Stimulated activated CD8-positive, alpha-beta memory T cell treated with anti-CD3 and anti-CD28 coated beads, Interleukin-12 subunit alpha, Interleukin-12 subunit beta, amount 100 ng/mL, for 4 hours (primary cell): ENCODE data around the gene CASKIN2.

Source experiments
- DNase-seq: peaks from one replicate; pipeline ENCODE4 v3.0.0-alpha.2; 2020; ENCODE audit warnings: low read depth

Gene CASKIN2

DNA sequence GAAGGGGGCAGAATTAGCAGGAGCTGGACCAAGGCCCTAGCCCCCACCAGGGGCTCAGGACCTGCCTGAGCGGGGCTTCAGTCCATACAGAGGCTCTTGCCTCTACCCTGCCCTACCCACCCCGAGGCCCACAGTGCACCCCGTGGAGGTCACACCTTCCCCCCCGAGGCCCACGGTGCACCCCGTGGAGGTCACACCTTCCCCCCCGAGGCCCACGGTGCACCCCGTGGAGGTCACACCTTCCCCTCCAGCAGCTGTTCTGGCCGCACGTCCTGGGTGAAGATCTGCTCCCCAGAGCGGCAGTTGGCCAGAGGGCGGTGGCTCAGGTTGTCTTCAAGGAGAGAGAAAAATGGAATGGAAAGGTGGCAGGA is 11.4 kb downstream of the CASKIN2 start:
- no peak for DNase-seq

DNA sequence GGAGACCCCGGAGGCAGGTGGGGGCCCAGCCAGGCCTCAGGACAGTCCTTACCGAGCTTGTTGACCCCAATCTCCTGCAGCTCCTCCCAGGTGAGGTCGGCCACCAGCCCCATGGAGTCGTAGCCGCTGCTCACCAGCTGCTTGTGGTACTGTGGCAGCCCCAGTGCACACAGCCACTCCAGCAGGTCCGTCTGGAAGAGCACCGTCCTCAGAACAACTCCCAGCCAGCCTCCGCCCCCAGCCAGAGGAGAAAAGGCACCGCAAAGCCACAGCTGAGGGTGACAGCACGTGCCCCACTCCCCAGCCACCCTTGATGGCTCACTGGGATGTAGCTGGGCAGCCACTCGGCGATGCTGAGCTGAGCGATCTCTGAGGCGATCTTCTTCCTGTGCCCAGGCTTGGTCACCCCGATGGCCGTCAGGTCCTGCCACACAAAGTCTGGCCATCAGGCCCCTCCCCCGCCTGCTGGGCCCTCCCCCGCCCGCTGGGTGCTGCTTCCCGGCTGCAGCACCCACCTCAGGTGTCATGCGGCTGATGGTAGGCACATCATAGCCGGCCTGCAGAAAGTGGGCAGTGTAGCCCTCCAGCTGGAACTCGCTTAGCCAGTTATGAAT is 11.9 kb downstream of the CASKIN2 start:
- no peak for DNase-seq

DNA sequence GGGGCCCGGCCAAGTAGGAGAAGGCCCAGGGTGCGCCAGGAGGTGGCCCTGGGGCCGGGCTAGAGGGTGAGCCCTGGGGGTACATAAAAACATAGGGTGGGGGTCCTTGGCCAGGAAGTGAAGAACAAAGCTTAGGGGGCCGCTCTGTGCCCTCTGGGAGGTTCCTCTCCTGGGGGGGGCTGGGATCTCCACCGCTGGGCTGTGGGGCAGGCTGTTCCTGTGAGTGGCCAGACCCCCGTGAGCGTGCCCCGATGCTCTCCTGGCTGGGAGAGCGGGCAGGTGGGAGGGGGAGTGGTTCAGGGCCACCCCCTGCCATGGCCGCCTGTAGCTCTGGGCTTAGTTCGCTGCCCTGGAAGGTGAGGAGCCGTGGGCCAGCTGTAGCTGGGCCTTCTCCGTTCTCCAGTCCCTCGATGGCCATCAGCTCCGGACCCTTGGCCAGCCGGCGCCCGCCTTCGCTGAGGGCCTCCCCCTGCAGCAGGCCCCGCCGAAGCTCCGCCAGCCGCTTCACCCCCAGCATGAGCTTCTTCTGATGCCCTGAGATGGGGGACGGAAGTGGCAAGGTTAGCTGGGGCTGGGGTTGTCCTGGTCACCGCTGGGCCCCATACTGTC is 12.5 kb downstream of the CASKIN2 start:
- DNase-seq, result no peak

DNA sequence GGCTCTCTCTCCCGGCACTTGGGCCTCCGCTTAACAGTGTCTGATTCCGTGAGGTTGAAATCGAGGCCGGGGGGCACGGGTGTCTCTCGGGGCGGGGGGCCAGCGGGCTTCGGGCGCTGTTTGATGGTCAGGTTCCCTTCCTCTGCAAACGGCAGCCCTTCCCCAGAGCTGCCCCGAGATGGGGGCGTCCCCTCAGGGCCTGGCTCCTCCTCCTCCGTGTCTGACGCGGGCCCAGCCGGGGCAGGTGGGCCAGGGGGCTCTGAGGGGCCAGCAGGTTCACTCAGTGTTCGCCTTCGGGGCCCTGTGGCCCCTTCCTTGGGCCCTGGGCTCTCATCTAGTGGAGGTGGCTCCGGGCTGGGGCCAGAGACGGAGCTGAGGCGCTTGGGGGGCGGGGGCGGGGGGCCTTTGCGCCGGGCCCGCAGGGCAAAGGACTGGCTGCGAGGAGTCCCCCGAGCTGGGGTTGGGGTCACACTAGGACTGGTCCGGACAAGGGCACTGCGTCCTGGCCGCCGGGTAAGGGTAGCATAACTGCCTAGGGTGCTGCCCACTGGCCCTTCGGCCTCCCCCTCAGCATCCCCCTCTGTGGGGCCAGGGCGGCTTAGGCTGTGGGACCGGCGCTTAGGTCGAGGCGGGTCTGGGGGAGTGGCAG is 13.1 kb downstream of the CASKIN2 start:
- DNase-seq, result no peak

DNA sequence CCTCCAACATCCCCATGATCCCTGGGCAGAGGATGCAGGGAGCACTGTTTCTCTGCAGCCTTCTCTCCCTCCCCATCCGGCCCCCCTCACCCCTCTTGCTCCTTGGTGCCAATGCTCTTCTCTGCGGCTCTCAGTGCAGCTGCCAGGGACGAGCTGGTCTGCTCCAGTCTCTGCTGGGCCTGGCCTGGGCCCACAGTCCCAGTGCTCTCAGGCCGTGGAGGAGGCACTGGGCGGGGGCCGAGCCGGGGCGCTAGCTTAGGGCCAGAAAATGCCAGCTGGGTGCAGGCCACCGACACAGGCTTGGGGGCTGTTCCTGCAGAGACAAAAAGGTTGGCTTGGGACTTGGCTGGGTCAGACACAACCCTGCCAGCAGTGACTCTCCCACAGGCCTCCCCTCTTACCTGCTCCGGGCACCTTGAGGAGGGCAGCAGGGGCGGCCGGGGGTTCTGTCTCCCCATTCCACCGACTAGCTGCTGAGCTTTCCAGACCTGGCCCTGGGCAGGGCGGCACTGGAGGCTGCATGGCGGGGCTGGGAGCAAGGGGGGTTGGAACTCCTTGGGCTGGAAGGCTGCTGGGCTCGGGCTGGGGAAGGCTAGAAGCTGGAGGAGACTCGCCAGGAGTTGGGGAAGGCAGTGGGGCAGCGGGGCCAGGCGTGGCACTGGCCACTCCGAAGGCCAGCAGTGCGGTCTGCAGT is 13.8 kb downstream of the CASKIN2 start:
- no peak for DNase-seq

DNA sequence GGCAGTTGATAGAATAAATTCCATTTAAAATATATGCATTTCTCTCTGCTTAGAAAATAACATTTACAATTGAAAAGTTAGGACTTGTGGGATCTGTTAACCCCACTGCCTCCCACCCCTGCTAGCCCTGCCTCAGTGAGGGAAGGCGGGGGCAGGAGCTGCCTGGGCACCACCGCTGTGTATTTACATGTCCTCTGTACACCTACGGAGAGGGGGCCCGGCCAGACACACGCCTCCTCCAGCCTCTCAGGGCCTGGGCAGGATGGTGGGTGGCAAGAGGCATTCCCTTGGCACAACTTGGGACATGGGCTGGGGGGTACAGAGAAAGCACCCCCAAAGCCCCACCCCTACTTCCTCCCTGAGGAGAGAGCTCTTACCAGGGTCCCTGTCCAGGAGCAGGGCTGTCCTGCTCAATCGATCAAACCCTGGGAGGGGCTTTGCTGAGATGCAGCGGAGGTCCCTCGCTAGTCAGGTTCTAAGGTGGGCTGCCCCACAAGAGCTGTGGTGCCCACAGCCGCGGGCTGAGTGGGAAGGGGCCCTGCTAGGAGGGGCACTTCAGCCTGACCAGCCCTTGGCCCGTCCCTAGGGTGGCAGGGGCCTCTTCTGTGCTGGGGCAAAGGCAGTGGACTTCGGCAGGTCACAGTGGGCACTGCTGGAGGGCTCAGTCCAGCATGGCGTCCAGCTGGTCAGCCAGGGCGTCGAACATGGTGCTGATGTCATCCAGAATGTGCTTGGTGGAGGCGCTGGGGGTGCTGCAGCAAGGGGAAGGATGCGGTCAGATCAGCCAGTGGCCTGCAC is 14.7 kb downstream of the CASKIN2 start:
- no peak for DNase-seq

DNA sequence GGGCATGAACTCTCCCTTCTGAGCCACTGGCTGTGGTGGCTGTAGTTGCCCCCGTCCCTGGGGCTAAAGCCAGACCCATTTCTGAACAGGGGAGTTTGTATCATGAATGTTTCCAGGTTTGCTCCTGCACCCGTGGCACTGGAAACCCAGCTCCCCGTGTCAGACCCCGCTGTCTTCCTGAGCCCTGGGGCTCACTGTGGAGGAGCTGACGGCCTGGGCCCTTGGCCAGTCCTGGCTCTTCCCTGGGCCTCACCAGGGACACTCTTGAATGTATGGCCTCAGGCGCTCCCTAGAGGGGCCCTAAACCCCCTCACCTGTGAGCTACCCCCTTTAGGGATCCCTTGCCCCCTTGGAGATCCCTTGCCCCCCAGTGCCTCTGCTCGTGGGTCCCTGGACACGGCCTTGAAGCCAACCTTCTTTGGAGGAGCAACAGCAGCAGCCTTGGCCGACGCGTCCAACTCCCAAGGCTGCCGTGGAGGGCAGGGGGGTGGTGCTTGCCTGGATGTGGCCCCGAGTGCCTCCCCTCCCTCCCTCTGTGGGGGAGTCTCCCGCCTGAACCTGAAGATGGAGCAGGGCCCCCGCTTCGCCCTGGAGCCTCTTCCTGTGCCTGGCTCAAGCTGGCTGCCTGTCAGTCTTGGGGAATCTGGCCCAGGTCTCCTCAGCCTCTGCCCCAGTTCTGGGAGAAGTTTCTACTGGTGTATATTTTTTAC is 15.9 kb downstream of the CASKIN2 start:
- DNase-seq, result no peak

DNA sequence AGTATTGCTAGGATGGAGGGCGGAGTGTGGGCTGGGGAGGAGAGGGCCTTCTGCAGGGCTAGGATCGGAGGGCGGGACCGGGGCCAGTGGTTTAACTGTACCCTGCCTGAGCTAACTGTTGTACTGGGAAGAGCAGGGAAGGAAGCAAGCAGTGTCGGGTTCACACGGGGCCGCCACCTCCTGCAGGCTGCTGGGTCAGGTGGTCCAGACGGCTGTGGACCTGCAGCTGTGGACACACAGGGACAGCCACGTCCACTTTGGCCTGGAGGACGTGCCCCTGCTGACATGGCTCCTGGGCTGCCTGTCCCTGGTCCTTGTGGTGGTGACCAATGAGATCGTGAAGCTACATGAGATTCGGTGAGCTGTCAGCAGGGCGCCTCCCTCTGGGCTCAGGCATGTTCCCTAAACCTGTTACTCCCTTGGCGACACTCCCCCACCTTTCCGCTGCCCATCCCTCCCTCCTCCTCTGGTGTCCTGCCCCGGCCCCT is 16.6 kb downstream of the CASKIN2 start:
- DNase-seq, result no peak

DNA sequence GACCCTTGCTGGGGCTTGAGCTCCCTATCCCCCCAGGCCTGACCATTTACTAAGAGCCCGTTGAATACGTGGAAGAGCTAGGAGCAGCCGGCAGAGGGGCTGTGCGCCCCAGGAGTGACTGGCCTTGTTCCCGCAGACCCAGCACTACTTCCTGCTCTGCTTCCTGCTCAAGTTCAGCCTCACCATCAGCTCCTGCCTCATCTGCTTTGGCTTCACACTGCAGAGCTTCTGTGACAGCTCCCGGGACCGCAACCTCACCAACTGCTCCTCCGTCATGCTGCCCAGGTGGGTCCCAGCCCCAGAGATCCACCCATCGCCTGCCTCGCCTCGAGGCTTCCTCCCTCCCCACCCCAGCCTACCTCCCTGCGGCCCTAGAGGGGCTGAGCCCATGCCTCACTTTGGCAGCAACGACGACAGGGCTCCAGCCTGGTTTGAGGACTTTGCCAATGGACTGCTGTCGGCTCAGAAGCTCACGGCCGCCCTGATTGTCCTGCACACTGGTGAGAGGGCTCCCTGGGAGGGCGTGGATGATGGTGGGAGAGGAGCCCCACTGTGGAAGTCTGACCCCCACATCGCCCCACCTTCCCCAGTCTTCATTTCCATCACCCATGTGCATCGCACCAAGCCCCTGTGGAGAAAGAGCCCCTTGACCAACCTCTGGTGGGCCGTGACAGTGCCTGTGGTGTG is 17.2 kb downstream of the CASKIN2 start:
- DNase-seq, result no peak

DNA sequence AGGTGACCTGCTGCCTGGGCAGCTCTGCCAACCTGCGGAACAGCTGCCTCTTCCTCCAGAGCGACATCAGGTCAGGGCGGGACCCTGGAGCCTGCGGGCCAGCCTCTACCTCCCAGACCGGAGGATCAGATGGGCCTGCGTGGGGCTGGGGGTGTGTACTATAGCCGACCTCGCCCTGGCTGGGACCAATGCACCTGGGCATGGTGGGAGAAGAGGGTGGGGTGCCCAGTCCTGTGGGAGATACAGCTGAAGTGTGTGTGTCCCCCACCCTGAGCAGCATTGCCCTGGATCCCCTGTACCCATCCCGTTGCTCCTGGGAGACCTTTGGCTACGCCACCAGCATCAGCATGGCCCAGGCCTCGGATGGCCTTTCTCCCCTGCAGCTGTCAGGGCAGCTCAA is 19.3 kb downstream of the CASKIN2 start:
- DNase-seq, result no peak

DNA sequence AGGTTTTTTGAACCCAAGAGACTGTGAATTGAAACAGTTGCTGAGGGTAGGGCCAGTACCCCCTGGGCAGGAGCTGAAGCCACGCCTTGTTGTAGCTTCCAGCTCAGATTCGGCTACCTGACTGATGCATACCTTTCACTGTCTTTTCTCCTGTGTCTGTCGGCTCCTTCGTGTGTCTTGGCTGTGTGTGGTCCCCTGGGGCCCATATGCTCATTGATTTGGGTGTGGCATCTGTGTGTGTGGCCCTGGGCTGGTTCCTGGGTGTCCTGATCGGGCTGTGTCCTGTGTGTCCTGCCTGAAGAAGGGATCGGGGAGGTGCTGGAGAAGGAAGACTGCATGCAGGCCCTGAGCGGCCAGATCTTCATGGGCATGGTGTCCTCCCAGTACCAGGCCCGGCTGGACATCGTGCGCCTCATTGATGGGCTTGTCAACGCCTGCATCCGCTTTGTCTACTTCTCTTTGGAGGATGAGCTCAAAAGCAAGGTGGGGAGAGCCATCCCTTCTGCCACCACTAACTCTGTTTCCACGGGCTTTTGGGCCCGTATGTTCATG is 20.9 kb downstream of the CASKIN2 start:
- DNase-seq, result no peak

DNA sequence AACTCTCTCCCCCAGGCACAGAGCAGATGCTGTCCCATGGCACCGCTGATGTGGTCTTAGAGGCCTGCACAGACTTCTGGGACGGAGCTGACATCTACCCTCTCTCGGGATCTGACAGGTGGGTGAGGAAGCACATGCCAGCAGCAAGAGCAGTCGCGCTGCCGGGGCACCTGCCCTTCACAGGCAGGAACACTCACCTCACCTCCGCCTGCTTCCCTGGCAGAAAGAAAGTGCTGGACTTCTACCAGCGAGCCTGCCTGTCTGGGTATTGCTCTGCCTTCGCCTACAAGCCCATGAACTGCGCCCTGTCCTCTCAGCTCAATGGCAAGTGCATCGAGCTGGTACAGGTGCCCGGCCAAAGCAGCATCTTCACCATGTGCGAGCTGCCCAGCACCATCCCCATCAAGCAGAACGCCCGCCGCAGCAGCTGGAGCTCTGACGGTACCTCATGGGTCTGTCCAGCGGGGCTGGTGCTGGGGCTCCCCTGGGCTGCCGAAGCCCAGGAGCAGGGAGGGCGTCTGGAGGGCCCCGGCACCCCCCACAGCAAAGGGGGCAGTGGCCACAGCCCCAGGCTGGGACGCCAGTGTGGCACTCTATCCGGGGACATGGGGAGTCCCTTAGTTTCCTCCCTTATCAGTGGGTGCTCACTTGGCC is 21.7 kb downstream of the CASKIN2 start:
- DNase-seq, result no peak

DNA sequence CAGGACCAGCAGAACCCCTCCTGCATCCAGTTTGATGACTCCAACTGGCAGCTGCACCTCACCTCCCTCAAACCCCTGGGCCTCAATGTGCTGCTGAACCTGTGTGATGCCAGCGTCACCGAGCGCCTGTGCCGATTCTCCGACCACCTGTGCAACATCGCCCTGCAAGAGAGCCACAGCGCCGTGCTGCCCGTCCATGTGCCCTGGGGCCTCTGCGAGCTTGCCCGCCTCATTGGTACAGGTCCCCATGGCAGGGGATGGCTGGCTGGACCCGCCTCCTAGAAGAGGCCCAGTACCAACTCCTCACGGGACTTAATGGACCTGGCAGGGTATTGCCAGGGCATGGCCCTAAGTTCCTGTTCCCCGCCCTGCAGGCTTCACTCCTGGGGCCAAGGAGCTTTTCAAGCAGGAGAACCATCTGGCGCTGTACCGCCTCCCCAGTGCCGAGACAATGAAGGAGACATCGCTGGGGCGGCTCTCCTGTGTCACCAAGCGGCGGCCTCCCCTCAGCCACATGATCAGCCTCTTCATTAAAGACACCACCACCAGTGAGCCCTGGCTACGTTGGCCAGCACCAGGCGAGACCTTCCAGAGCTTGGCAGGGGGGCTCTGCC is 22.7 kb downstream of the CASKIN2 start:
- no peak for DNase-seq

DNA sequence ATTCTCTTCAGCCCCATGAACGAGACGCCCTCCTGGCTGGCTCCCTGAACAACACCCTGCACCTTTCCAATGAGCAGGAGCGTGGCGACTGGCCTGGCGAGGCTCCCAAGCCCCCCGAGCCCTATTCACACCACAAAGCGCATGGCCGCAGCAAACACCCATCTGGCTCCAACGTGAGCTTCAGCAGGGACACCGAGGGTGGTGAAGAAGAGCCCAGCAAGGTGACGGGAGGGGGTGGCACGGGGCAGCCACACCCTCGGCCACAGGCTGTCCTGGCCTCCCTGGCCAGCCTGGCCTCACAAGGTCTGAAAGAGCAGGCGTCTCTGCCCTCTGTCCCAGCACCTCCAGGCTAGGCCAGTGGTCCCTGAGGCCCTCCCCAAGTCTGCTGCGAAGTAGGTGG is 23.7 kb downstream of the CASKIN2 start:
- no peak for DNase-seq

DNA sequence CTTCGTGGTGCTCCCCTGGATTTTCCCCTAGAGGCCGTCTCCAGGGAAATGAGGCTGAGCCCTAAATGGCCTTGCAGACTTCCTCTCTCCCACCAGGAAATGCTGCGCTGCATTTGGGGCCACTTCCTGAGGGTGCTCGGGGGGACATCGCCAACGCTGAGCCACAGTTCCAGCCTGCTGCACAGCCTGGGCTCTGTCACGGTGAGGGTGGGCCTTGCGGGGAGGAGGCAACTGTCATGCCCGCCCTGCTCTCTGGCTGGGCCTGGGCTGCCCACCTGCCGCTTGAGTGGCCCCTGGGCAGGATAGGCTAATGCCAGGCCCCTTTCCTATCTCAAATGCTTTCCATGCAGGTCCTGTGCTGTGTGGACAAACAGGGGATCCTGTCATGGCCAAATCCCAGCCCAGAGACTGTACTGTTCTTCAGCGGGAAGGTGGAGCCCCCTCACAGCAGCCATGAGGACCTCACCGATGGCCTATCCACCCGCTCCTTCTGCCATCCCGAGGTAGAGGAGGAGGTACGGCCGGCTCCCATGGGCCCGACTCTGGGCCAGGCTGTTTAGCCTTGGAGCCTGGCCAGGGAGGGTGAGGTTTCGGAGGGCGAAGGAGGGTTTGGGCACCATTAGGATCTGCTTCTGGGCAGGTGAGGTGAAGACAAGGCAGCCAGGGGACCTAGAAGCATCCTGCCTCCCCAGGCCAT is 24.2 kb downstream of the CASKIN2 start:
- DNase-seq, result no peak

DNA sequence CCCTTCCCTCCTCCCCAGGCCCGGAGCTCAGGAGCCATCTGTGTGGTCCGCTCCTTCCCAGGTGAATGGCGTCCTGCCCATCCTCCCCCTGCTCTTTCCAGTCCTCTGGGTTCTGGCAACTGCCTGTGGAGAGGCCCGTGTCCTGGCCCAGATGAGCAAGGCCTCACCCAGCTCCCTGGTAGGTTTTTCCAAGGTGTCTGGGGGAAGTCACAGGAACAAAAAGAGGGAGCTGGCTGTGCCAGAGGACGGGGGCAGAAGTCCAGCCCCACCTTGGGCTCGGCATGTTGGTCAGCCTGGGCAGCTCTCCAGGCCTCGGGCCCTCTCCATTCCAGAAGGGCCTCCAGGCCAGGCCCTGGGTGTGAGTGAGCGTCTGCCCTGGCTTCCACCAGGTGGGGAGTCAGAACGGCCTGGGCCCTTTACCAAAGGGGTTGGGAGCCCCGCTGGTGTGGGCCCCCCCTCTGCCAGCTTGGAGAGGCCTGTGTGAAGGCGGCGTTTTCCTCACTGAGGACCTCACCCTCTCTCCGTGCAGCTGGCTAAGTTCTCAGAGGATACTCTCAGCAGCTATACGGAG is 25.1 kb downstream of the CASKIN2 start:
- DNase-seq, result no peak

DNA sequence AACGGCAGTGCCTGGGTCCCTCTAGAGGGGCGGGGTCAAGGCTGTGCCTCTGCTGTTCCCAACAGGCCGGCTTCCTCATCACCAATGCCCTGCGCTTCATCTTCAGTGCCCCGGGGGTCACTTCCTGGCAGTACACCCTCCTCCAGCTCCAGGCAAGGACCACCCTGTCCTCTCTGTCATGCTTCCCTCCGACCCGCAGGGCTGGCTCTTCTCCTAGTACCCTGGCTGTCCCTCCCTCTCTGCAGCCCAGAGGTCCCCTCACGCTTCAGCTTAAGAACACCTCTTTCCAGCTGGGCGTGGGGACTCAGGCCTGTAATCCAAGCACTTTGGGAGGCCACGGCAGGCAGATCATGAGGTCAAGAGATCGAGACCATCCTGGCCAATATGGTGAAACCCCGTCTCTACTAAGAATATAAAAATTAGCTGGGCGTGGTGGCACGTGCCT is 25.8 kb downstream of the CASKIN2 start:
- DNase-seq, result no peak

DNA sequence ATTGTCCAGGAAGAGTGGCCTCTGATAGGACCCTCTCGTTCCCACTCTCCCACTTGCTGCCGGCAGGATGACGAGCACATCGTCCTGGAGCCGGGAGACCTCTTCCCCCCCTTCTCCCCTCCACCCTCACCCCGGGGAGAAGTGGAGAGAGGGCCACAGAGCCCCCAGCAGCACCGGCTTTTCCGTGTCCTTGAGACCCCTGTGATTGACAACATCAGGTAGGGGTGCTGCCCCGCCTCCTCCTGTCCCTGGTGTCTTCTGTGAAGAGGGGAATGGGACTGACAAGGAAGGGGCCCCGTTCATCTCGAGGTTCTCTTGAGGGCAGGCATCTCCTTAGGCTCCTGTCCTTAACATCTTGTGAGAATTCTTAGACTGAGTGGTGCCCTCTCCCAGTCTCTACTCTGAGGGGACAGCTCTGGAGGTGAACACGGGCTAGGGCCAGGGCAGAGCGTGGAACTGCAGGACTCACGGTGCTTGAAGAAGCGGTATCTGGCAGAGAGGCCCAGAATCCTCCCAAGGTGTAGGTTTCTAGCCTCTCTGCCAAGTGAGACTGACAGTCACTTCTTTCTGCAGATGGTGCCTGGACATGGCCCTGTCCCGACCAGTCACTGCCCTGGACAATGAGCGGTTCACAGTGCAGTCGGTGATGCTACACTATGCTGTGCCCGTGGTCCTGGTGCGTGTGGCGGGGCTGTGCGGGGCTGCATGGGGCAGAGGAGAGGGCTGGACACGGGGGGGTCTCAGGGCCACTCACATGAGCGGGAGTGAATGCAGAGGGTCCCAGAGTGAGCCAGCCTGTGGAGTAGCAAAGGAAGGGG is 26.4 kb downstream of the CASKIN2 start:
- no peak for DNase-seq
